ENCODE data around the gene GARNL3. TPM values are rescaled to one million over a fixed set of nuclear protein-coding genes. Genes with fewer than 3 reads are reported as not detected.

Gene GARNL3
- total RNA-seq, 1 donor from 2014 or later: 19.7 TPM

GRCh38 chr9:127424676-127424999 lies 160.1 kb downstream of the GARNL3 start:
- Mint-ChIP-seq H3K36me3 (no peaks in the 10 kb centered on the region), H3K4me3 (peak overlapping the region; percentile 98), H3K27ac (peak overlapping the region; percentile 97), H3K27me3 (no peaks in the 10 kb centered on the region), H3K9me3 (no peaks in the 10 kb centered on the region), H3K4me1 (ENCODE audit: unreplicated experiment) (peaks cover 35% of the 10 kb centered on the region)
- no peak for TF ChIP-seq CTCF (conservative IDR thresholded peaks at IDR 0.05)
- no peak for DNase-seq (ENCODE audit: extremely low spot score, unreplicated experiment)

GRCh38 chr9:127426756-127427155 lies 162.2 kb downstream of the GARNL3 start:
- peaks cover 9% of the 10 kb centered on the region for H3K36me3 Mint-ChIP-seq
- TF ChIP-seq CTCF (conservative IDR thresholded peaks at IDR 0.05): no peak

GRCh38 chr9:127428348-127428747 lies 163.8 kb downstream of the GARNL3 start:
- H3K36me3 Mint-ChIP-seq: peaks cover 11% of the 10 kb centered on the region
- H3K27me3 Mint-ChIP-seq: no peaks in the 10 kb centered on the region
- TF ChIP-seq CTCF (conservative IDR thresholded peaks at IDR 0.05): no peak
- no peak overlapping the region for H3K27ac Mint-ChIP-seq
- no peaks in the 10 kb centered on the region for H3K9me3 Mint-ChIP-seq
- DNase-seq (ENCODE audit: extremely low spot score, unreplicated experiment): no peak
- peaks cover 23% of the 10 kb centered on the region for H3K4me1 Mint-ChIP-seq (ENCODE audit: unreplicated experiment)
- no peak overlapping the region for H3K4me3 Mint-ChIP-seq

More at GRCh38 chr9:127426756-127427155, 162.2 kb downstream of the GARNL3 start:
- Mint-ChIP-seq H3K4me1 (ENCODE audit: unreplicated experiment) (peaks cover 35% of the 10 kb centered on the region), H3K9me3 (no peaks in the 10 kb centered on the region), H3K27ac (peak overlapping the region; percentile 30), H3K27me3 (no peaks in the 10 kb centered on the region), H3K4me3 (peak overlapping the region; percentile 58)
- no peak for DNase-seq (ENCODE audit: extremely low spot score, unreplicated experiment)

- TF ChIP-seq CTCF (conservative IDR thresholded peaks at IDR 0.05): no peak
- H3K4me1 Mint-ChIP-seq (ENCODE audit: unreplicated experiment): peaks cover 7% of the 10 kb centered on the region
- H3K36me3 Mint-ChIP-seq: peaks cover 23% of the 10 kb centered on the region
- H3K4me3 Mint-ChIP-seq: no peak overlapping the region
- no peaks in the 10 kb centered on the region for H3K9me3 Mint-ChIP-seq
- DNase-seq (ENCODE audit: extremely low spot score, unreplicated experiment): no peak
- H3K27ac Mint-ChIP-seq: no peak overlapping the region
- H3K27me3 Mint-ChIP-seq: no peaks in the 10 kb centered on the region
Measured at GRCh38 chr9:127430415-127430814, 165.8 kb downstream of the GARNL3 start.

GRCh38 chr9:127437497-127438264 lies 173.1 kb downstream of the GARNL3 start:
- no peak for DNase-seq (ENCODE audit: extremely low spot score, unreplicated experiment)
- peak; percentile 30 for TF ChIP-seq CTCF (conservative IDR thresholded peaks at IDR 0.05)
- Mint-ChIP-seq H3K36me3 (peaks cover 45% of the 10 kb centered on the region), H3K4me1 (ENCODE audit: unreplicated experiment) (peaks cover 6% of the 10 kb centered on the region), H3K4me3 (no peak overlapping the region), H3K9me3 (no peaks in the 10 kb centered on the region), H3K27me3 (no peaks in the 10 kb centered on the region), H3K27ac (no peak overlapping the region)

Measured in type B pancreatic cell (in vitro differentiated cells).